ENCODE measurements around the gene NAT8L. TPM values are rescaled to one million over a fixed set of nuclear protein-coding genes. Genes with fewer than 3 reads are reported as not detected.

Gene NAT8L
- total RNA-seq, 4 donors from 2014 or later, result 7.3 to 39.0 (median 14.1) TPM

GRCh38 chr4:2066571-2067445, 7.7 kb downstream of the NAT8L start:
- ATAC-seq (ENCODE audit: low FRiP score) (no peak), DNase-seq (ENCODE audit: low spot score) (no peak)
- no peak for TF ChIP-seq CTCF (IDR thresholded peaks at IDR 0.05)

DNA sequence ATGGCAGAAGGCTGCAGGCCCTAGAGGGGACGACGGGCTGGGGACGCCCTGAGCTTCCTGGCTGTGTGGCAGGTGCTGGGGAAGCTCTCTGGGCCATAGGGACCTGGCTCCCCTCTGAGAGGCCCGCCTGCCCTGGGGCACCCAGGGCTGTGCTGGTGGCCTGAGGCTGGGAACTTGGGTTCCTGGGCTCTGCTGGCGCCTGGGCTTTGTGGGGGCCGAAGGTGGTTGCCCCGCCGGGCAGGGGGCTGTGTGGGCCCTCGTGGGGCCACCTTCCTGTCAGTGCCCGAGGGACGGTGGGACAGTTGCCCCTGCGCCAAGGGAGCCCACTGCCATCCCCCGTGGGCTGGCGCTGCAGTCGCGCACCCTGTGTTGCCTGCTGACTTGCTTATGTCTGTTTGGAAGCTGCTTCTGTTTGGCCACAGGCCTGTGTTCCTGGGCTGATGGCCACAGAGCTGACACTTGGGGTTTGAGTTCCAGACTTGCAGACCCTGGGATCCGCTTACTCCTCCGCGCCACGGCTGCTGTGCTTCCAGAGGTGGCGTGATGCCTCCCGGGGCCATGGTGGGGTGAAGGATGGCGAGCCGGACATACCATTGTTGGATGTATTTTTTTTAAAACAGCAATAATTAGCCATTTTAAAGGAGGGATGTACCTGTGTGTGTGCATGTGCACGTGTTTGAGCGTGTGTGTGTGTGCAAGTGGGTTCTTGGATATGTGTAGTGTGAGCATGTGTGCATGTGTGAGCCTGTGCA, 8.5 kb downstream of the NAT8L start:
- no peak for DNase-seq (ENCODE audit: low spot score)
- no peak for TF ChIP-seq CTCF (IDR thresholded peaks at IDR 0.05)
- ATAC-seq (ENCODE audit: low FRiP score), result no peak

- ATAC-seq (ENCODE audit: low FRiP score), result no peak
Observed at GRCh38 chr4:2068198-2068470, 9.0 kb downstream of the NAT8L start.

GRCh38 chr4:2068566-2068965, 9.4 kb downstream of the NAT8L start:
- no peak for TF ChIP-seq CTCF (IDR thresholded peaks at IDR 0.05)
- DNase-seq (ENCODE audit: low spot score) (no peak), ATAC-seq (ENCODE audit: low FRiP score) (no peak)

More at GRCh38 chr4:2068198-2068470, 9.0 kb downstream of the NAT8L start:
- TF ChIP-seq CTCF (IDR thresholded peaks at IDR 0.05), result no peak
- no peak for DNase-seq (ENCODE audit: low spot score)

- ATAC-seq (ENCODE audit: low FRiP score) (no peak), DNase-seq (ENCODE audit: low spot score) (no peak)
- TF ChIP-seq CTCF (IDR thresholded peaks at IDR 0.05), result no peak
Observed at GRCh38 chr4:2069161-2069971, 10.2 kb downstream of the NAT8L start.

- TF ChIP-seq CTCF (IDR thresholded peaks at IDR 0.05), result no peak
- ATAC-seq (ENCODE audit: low FRiP score) (no peak), DNase-seq (ENCODE audit: low spot score) (no peak)
Observed at GRCh38 chr4:2069986-2070385, 10.9 kb downstream of the NAT8L start.
